ENCODE measurements around the gene EPS8. TPM values are rescaled to one million over a fixed set of nuclear protein-coding genes. Genes with fewer than 3 reads are reported as not detected.

EPS8 gene
- total RNA-seq, 1 donor from 2014 or later = 94.6 TPM

DNA sequence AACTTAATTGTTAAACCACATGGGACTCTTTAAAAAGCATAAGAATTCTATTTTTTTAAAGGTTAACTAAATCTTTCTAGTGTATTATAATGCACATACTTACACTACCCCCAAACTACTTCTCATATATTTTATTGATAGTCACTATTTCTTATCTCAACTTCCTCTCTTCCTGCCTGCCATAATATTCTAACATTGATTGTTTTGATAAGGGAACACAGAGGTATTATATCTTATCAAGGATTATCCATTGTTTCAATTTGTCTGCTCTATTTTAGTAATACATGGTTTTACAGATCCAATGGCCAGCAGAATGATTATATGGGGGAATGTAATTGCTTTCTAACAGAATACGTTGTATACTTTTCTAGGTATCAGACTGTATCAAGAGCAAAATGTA lies 98.9 kb downstream of the EPS8 start:
- H3K4me3 ChIP-seq = no peak overlapping the region
- intact Hi-C loops (cut with DNase I) = no loop called here
- no peaks in the 10 kb centered on the region for H3K9me3 ChIP-seq
- peak overlapping the region; percentile 51 to 80 for H3K27ac ChIP-seq
- TF ChIP-seq, protein P1, sequence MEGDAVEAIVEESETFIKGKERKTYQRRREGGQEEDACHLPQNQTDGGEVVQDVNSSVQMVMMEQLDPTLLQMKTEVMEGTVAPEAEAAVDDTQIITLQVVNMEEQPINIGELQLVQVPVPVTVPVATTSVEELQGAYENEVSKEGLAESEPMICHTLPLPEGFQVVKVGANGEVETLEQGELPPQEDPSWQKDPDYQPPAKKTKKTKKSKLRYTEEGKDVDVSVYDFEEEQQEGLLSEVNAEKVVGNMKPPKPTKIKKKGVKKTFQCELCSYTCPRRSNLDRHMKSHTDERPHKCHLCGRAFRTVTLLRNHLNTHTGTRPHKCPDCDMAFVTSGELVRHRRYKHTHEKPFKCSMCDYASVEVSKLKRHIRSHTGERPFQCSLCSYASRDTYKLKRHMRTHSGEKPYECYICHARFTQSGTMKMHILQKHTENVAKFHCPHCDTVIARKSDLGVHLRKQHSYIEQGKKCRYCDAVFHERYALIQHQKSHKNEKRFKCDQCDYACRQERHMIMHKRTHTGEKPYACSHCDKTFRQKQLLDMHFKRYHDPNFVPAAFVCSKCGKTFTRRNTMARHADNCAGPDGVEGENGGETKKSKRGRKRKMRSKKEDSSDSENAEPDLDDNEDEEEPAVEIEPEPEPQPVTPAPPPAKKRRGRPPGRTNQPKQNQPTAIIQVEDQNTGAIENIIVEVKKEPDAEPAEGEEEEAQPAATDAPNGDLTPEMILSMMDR (IDR thresholded peaks at IDR 0.05) = no peak
- H3K36me3 ChIP-seq = no peaks in the 10 kb centered on the region
- DNase-seq (ENCODE audit: low spot score in 2 of 2) = no peak
- H3K27me3 ChIP-seq = no peaks in the 10 kb centered on the region
- H3K4me1 ChIP-seq = peaks cover 11 to 51% of the 10 kb centered on the region in 2 donors

DNA sequence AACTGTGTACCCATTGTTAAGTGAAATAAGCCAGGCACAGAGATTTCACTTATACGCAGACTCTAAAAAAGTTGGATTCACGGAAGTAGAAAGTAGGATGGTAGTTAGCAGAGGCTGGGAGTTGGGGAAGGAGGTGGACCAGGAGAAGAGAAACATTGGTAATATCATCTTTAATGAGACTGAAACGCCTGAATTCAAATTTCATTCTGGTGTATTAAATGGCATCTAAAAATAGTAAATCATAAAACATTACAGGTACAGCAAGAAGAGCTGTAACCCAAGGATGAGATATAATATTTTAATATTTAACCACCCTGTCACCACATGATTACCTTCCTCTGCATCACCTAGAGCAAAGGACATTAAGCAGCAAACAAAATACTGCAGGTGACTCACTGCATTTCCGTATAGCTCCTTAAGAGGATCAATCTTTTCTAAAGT lies 99.4 kb downstream of the EPS8 start:
- Histone ChIP-seq H3K27ac (peak overlapping the region; percentile 51 to 80), H3K9me3 (no peaks in the 10 kb centered on the region), H3K36me3 (no peaks in the 10 kb centered on the region), H3K4me1 (peaks cover 11 to 51% of the 10 kb centered on the region in 2 donors), H3K27me3 (no peaks in the 10 kb centered on the region), H3K4me3 (no peak overlapping the region)
- TF ChIP-seq, protein P1 (IDR thresholded peaks at IDR 0.05) = no peak
- no peak for DNase-seq (ENCODE audit: low spot score in 2 of 2)
- intact Hi-C loops (cut with DNase I) = no loop called here

DNA sequence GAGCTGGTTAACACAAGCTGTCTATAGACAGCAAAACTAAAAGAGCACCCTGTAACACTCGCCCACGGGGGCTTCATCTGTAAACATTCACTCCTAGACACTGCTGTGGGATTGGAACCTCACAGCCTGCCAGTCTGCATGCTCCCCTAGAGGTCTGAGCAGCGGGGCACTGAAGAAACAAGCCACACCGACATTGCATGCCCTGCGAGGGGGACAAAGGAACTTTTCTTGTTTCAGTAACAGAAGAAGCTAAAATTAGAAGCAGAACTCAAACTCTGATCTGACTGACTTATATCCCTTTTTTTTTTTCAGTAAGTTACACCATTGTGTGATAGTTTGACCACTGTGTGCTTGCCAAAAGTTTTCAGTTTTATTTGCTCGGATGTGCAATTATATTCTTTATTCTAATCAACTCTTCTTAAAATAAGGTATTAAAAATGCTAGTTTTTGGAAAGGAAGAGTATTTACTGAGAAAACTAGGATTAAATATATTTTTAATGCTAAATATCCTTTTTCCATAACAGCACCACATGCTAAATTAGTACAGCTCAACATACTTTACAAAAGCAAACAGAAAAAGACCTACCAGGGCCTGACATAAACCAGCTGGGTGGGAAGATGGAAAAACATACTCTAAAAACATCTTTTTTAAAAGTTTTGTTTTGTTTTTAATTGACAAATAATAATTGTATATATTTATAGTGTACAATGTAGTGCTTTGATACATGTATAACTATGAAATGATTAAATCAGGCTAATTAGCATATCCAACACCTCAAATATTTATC lies 100.2 kb downstream of the EPS8 start:
- H3K9me3 ChIP-seq = no peaks in the 10 kb centered on the region
- DNase-seq (ENCODE audit: low spot score in 2 of 2) = no peak
- H3K27ac ChIP-seq = peak overlapping the region; percentile 51 to 80
- TF ChIP-seq, protein P1 (IDR thresholded peaks at IDR 0.05) = no peak
- peak overlapping the region; percentile 6 to 57 for H3K4me3 ChIP-seq
- H3K4me1 ChIP-seq = peaks cover 11 to 46% of the 10 kb centered on the region in 2 donors
- intact Hi-C loops (cut with DNase I) = no loop called here
- no peaks in the 10 kb centered on the region for H3K36me3 ChIP-seq
- H3K27me3 ChIP-seq = no peaks in the 10 kb centered on the region

DNA sequence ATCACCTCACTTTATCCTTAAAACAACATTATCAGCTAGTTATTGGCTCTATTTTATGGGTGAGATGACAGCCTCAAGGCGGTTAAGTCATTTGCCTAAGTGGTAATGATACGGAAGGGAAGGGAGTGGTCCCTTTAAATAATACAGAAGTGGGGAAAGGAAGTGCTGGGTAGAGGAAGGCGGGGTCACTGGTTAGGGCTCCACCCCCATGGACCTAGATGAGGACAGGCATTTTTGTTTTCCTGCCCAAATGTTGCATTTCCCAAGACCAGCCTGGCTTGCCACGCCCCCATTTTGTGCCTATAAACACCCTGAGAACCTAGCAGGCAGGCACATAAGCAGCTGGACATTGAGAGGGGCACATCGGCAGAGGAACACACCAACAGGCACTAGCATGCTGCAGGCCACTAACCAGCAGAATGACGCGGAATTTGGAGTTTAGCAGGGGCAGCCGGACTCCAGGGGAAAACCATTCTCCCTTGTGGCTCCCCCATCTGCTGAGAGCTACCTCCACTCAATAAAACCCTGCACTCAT lies 100.9 kb downstream of the EPS8 start:
- no peaks in the 10 kb centered on the region for H3K36me3 ChIP-seq
- TF ChIP-seq, protein P1 (IDR thresholded peaks at IDR 0.05) = no peak
- DNase-seq (ENCODE audit: low spot score in 2 of 2) = peak; percentile 45 to 86
- H3K4me3 ChIP-seq = peak overlapping the region in 1 of 2 donors; percentile 57
- peaks cover 11 to 38% of the 10 kb centered on the region in 2 donors for H3K4me1 ChIP-seq
- H3K27me3 ChIP-seq = no peaks in the 10 kb centered on the region
- no peaks in the 10 kb centered on the region for H3K9me3 ChIP-seq
- intact Hi-C loops (cut with DNase I) = no loop called here
- H3K27ac ChIP-seq = peak overlapping the region; percentile 51 to 80

DNA sequence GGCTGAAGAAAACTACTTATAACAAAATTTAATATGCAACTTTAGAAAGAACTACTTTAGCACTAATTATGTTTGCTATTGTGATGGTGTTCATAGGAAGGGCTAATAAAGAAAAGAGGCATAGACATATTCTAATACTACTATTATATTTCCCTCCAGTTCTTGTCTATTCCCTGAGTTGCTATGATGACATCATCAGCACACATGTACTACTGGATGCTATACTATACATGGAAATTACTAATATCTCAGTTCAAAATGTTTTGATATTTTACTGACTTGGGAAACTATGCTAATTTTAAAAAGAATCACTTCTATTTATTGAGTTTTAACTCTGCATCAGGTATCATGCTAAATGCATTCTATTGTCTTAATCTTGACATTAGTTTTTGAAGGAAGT lies 101.6 kb downstream of the EPS8 start:
- H3K27ac ChIP-seq = peak overlapping the region; percentile 51 to 80

More for the DNA sequence above, 101.6 kb downstream of the EPS8 start:
- Histone ChIP-seq H3K27me3 (no peaks in the 10 kb centered on the region), H3K36me3 (no peaks in the 10 kb centered on the region), H3K9me3 (no peaks in the 10 kb centered on the region), H3K4me1 (peaks cover 9 to 31% of the 10 kb centered on the region in 2 donors), H3K4me3 (no peak overlapping the region)
- intact Hi-C loops (cut with DNase I) = no loop called here
- no peak for DNase-seq (ENCODE audit: low spot score in 2 of 2)
- TF ChIP-seq, protein P1 (IDR thresholded peaks at IDR 0.05) = no peak
